Mesothelial cell of epicardium (in vitro differentiated cells): ENCODE data around the gene NCK2. TPM values are rescaled to one million over a fixed set of nuclear protein-coding genes. Genes with fewer than 3 reads are reported as not detected.

Source experiments
- DNase-seq, 2 experiments: peaks; one replicate each; pipeline ENCODE4 v3.0.0; 2021; ENCODE audit warnings: low spot score in 2 of 2; ENCODE audit not compliant: unreplicated experiment in 2 of 2
- H3K27ac Mint-ChIP-seq: 2 replicates; pipeline ENCODE4 v1.8.0; 2021; ENCODE audit warnings: mixed read lengths
- H3K27me3 Mint-ChIP-seq: 2 replicates; pipeline ENCODE4 v1.8.0; 2021; ENCODE audit warnings: low read depth, mixed read lengths
- H3K36me3 Mint-ChIP-seq: 2 replicates; pipeline ENCODE4 v1.8.0; 2021; ENCODE audit warnings: mixed read lengths
- H3K4me1 Mint-ChIP-seq: 2 replicates; pipeline ENCODE4 v1.8.0; 2021; ENCODE audit warnings: mixed read lengths
- H3K4me3 Mint-ChIP-seq: 2 replicates; pipeline ENCODE4 v1.8.0; 2021; ENCODE audit warnings: mild to moderate bottlenecking, moderate library complexity, mixed read lengths
- H3K9me3 Mint-ChIP-seq: 2 replicates; pipeline ENCODE4 v1.8.0; 2021; ENCODE audit warnings: mixed read lengths
- CTCF ChIP-seq: fragments of 200-600 bp; sonication (generic); IDR thresholded peaks from one replicate; pipeline ENCODE4 v1.5.0; 2021; ENCODE audit warnings: antibody characterized with exemption; ENCODE audit not compliant: unreplicated experiment
- total RNA-seq: library from RNA; stranded (reverse); gene quantifications from 3 replicates; pipeline ENCODE4 v1.2.1, GENCODE V29; 2021

Gene NCK2
- total RNA-seq, 1 donor from 2014 or later, result 59.5 TPM

GRCh38 chr2:105809723-105810122 is 65.0 kb downstream of the NCK2 start:
- DNase-seq, result no peak
- no peaks in the 10 kb centered on the region for H3K27me3 Mint-ChIP-seq
- H3K4me3 Mint-ChIP-seq, result no peak overlapping the region
- H3K36me3 Mint-ChIP-seq, result no peaks in the 10 kb centered on the region
- no peak for TF ChIP-seq CTCF
- H3K4me1 Mint-ChIP-seq, result peaks cover 35% of the 10 kb centered on the region
- H3K27ac Mint-ChIP-seq, result peak overlapping the region; percentile 65
- no peaks in the 10 kb centered on the region for H3K9me3 Mint-ChIP-seq

DNA sequence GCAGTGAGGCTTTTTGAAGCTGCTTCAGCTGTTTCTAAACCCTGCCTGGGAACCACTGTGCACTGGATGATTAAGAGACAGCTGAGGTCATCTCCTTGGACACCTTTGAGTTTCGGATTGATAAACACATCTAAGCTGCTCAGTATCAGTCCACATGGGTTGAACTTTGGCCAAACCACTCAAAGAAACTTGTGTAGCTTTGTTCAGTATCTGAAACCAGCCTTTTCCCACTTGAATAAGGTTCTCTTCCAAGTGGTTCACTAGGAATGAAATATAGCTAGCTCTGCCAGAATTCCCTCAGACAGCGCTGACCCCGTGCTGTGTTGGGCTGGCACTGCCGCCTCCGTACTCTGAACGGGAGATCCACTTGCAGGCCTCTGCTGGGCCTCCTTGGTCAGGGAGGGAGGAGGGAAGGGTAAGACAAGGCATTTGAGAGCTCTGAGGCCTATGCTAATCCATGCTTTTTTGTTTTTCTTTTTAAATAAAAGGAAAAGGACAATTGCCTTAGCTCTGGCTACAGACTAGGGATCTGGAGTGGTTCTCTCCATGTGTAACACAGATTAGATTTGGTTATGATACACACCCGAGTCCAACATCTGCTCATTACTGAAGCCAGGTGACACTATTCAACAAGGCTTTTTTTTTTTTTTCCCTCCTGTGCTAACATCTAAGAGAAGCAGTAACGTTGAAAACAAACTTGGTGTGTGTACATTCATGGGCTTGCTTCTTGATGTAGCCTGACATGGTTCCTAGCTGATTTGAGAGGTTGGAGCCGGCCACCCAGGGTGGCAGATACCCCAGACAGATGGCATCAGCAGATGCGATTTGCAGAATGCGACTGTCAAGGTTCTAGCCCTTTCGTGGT is 67.7 kb downstream of the NCK2 start:
- no peak for TF ChIP-seq CTCF
- Mint-ChIP-seq H3K36me3 (peaks cover 11% of the 10 kb centered on the region), H3K4me1 (peaks cover 35% of the 10 kb centered on the region), H3K27ac (peak overlapping the region; percentile 65), H3K4me3 (no peak overlapping the region), H3K27me3 (no peaks in the 10 kb centered on the region), H3K9me3 (no peaks in the 10 kb centered on the region)
- no peak for DNase-seq

GRCh38 chr2:105813045-105813315 is 68.3 kb downstream of the NCK2 start:
- peaks cover 13% of the 10 kb centered on the region for H3K36me3 Mint-ChIP-seq
- H3K4me1 Mint-ChIP-seq, result peaks cover 35% of the 10 kb centered on the region
- no peak for TF ChIP-seq CTCF
- no peaks in the 10 kb centered on the region for H3K27me3 Mint-ChIP-seq
- DNase-seq, result no peak
- no peaks in the 10 kb centered on the region for H3K9me3 Mint-ChIP-seq
- peak overlapping the region; percentile 61 for H3K27ac Mint-ChIP-seq
- H3K4me3 Mint-ChIP-seq, result no peak overlapping the region

GRCh38 chr2:105813405-105813804 is 68.7 kb downstream of the NCK2 start:
- no peak overlapping the region for H3K4me3 Mint-ChIP-seq
- H3K27me3 Mint-ChIP-seq, result no peaks in the 10 kb centered on the region

DNA sequence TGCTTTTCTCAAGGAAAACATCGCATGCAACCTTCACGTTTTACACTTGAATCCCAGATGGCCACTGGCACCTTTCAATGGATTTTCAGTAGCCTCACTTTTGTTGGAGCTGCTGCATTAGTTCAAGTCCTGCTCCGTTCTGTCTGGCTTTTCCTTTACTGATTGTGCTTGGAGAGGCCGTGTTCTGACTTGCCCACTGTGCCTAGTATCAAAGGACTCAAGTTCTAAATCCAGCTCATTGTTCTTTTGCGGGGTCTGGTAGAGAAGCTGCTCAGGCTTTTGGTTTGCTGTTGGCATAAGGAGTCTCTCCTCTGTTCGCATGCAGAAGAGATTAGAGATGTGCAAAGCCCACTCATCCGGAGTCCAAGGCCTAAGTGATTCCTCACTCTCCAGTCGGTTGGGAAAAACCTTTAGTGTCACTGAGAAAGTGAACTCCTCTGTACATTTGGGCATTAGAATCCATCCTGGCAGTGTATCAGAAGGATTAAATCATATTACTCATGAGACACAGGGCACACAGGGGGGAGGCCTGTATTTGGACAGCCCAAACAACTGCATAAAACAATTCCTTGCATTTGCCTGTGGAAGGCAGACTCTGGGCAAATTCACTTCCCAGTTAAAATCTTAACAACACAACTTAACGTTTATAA is 69.7 kb downstream of the NCK2 start:
- Mint-ChIP-seq H3K27ac (peak overlapping the region; percentile 44), H3K27me3 (no peaks in the 10 kb centered on the region), H3K4me1 (peaks cover 35% of the 10 kb centered on the region), H3K4me3 (no peak overlapping the region), H3K9me3 (no peaks in the 10 kb centered on the region), H3K36me3 (peaks cover 17% of the 10 kb centered on the region)
- no peak for TF ChIP-seq CTCF
- DNase-seq, result no peak

More at GRCh38 chr2:105813405-105813804, 68.7 kb downstream of the NCK2 start:
- DNase-seq, result no peak
- Mint-ChIP-seq H3K36me3 (peaks cover 13% of the 10 kb centered on the region), H3K27ac (no peak overlapping the region), H3K4me1 (peaks cover 35% of the 10 kb centered on the region), H3K9me3 (no peaks in the 10 kb centered on the region)
- TF ChIP-seq CTCF, result no peak
